Measurements from ENCODE around the gene CPSF3.
"Not testable (repeated sequence)": the region's sequence is repeated elsewhere in the genome, so short reads cannot be mapped to it uniquely, and the experiment has no call there.

Gene CPSF3

GRCh38 chr2:9397201-9397600 is 26.3 kb upstream of the CPSF3 start:
- H3K79me2 ChIP-seq (ENCODE audit: control insufficient read depth, insufficient read depth, low read length, unreplicated experiment), result no peaks in the 10 kb centered on the region
- no peak overlapping the region for H2AFZ ChIP-seq (ENCODE audit: low read length, unreplicated experiment)
- H3K36me3 ChIP-seq (ENCODE audit: insufficient read depth, low read length), result peaks cover 28% of the 10 kb centered on the region
- no peaks in the 10 kb centered on the region for H3K27me3 ChIP-seq (ENCODE audit: insufficient read depth, low read length)
- H3K4me1 ChIP-seq (ENCODE audit: control insufficient read depth, insufficient read depth, low read length, unreplicated experiment), result no peaks in the 10 kb centered on the region
- H3K27ac ChIP-seq (ENCODE audit: low read depth, low read length), result no peak overlapping the region
- no peak overlapping the region for H3K4me3 ChIP-seq (ENCODE audit: low read depth, low read length)

GRCh38 chr2:9398251-9398650 is 25.2 kb upstream of the CPSF3 start:
- not testable (repeated sequence) for H3K4me1 ChIP-seq (ENCODE audit: control insufficient read depth, insufficient read depth, low read length, unreplicated experiment); H3K27me3 ChIP-seq (ENCODE audit: insufficient read depth, low read length); H3K4me3 ChIP-seq (ENCODE audit: low read depth, low read length); H3K79me2 ChIP-seq (ENCODE audit: control insufficient read depth, insufficient read depth, low read length, unreplicated experiment); H2AFZ ChIP-seq (ENCODE audit: low read length, unreplicated experiment); H3K27ac ChIP-seq (ENCODE audit: low read depth, low read length)
- H3K36me3 ChIP-seq (ENCODE audit: insufficient read depth, low read length), result peaks cover 27% of the 10 kb centered on the region

GRCh38 chr2:9398881-9399780 is 24.3 kb upstream of the CPSF3 start:
- Histone ChIP-seq H3K79me2 (ENCODE audit: control insufficient read depth, insufficient read depth, low read length, unreplicated experiment) (no peaks in the 10 kb centered on the region), H2AFZ (ENCODE audit: low read length, unreplicated experiment) (no peak overlapping the region), H3K27me3 (ENCODE audit: insufficient read depth, low read length) (no peaks in the 10 kb centered on the region), H3K36me3 (ENCODE audit: insufficient read depth, low read length) (peaks cover 23% of the 10 kb centered on the region), H3K4me1 (ENCODE audit: control insufficient read depth, insufficient read depth, low read length, unreplicated experiment) (peaks cover 11% of the 10 kb centered on the region), H3K27ac (ENCODE audit: low read depth, low read length) (no peak overlapping the region), H3K4me3 (ENCODE audit: low read depth, low read length) (no peak overlapping the region)

- Histone ChIP-seq H3K79me2 (ENCODE audit: control insufficient read depth, insufficient read depth, low read length, unreplicated experiment) (no peaks in the 10 kb centered on the region), H3K4me1 (ENCODE audit: control insufficient read depth, insufficient read depth, low read length, unreplicated experiment) (peaks cover 14% of the 10 kb centered on the region), H3K27ac (ENCODE audit: low read depth, low read length) (no peak overlapping the region), H3K36me3 (ENCODE audit: insufficient read depth, low read length) (peaks cover 17% of the 10 kb centered on the region; the same call in 1 of the 2 replicates), H3K4me3 (ENCODE audit: low read depth, low read length) (no peak overlapping the region), H2AFZ (ENCODE audit: low read length, unreplicated experiment) (no peak overlapping the region), H3K27me3 (ENCODE audit: insufficient read depth, low read length) (no peaks in the 10 kb centered on the region)
These were observed 23.0 kb upstream of the CPSF3 start for GRCh38 chr2:9400268-9401058.

- no peaks in the 10 kb centered on the region for H3K27me3 ChIP-seq (ENCODE audit: insufficient read depth, low read length)
- H2AFZ ChIP-seq (ENCODE audit: low read length, unreplicated experiment), result no peak overlapping the region
- H3K4me3 ChIP-seq (ENCODE audit: low read depth, low read length), result no peak overlapping the region
- H3K27ac ChIP-seq (ENCODE audit: low read depth, low read length), result no peak overlapping the region
- H3K36me3 ChIP-seq (ENCODE audit: insufficient read depth, low read length), result peaks cover 14% of the 10 kb centered on the region; the same call in 1 of the 2 replicates
- H3K4me1 ChIP-seq (ENCODE audit: control insufficient read depth, insufficient read depth, low read length, unreplicated experiment), result peaks cover 14% of the 10 kb centered on the region
- no peaks in the 10 kb centered on the region for H3K79me2 ChIP-seq (ENCODE audit: control insufficient read depth, insufficient read depth, low read length, unreplicated experiment)
These were observed 22.4 kb upstream of the CPSF3 start for GRCh38 chr2:9401059-9401547.

GRCh38 chr2:9401646-9402371 is 21.6 kb upstream of the CPSF3 start:
- Histone ChIP-seq H3K27ac (ENCODE audit: low read depth, low read length) (no peak overlapping the region), H3K36me3 (ENCODE audit: insufficient read depth, low read length) (peaks cover 12% of the 10 kb centered on the region; the same call in 1 of the 2 replicates), H3K27me3 (ENCODE audit: insufficient read depth, low read length) (no peaks in the 10 kb centered on the region), H3K4me1 (ENCODE audit: control insufficient read depth, insufficient read depth, low read length, unreplicated experiment) (peaks cover 14% of the 10 kb centered on the region), H2AFZ (ENCODE audit: low read length, unreplicated experiment) (no peak overlapping the region), H3K79me2 (ENCODE audit: control insufficient read depth, insufficient read depth, low read length, unreplicated experiment) (no peaks in the 10 kb centered on the region), H3K4me3 (ENCODE audit: low read depth, low read length) (no peak overlapping the region)

- no peak overlapping the region for H2AFZ ChIP-seq (ENCODE audit: low read length, unreplicated experiment)
- no peak overlapping the region for H3K27ac ChIP-seq (ENCODE audit: low read depth, low read length)
- peaks cover 12% of the 10 kb centered on the region; the same call in 1 of the 2 replicates for H3K36me3 ChIP-seq (ENCODE audit: insufficient read depth, low read length)
- peaks cover 14% of the 10 kb centered on the region for H3K4me1 ChIP-seq (ENCODE audit: control insufficient read depth, insufficient read depth, low read length, unreplicated experiment)
- H3K79me2 ChIP-seq (ENCODE audit: control insufficient read depth, insufficient read depth, low read length, unreplicated experiment), result no peaks in the 10 kb centered on the region
- no peak overlapping the region for H3K4me3 ChIP-seq (ENCODE audit: low read depth, low read length)
- no peaks in the 10 kb centered on the region for H3K27me3 ChIP-seq (ENCODE audit: insufficient read depth, low read length)
These were observed 19.5 kb upstream of the CPSF3 start for GRCh38 chr2:9403924-9404323.

- Histone ChIP-seq H3K27me3 (ENCODE audit: insufficient read depth, low read length) (no peaks in the 10 kb centered on the region), H3K27ac (ENCODE audit: low read depth, low read length) (no peak overlapping the region), H3K79me2 (ENCODE audit: control insufficient read depth, insufficient read depth, low read length, unreplicated experiment) (no peaks in the 10 kb centered on the region), H2AFZ (ENCODE audit: low read length, unreplicated experiment) (no peak overlapping the region), H3K36me3 (ENCODE audit: insufficient read depth, low read length) (peaks cover 12% of the 10 kb centered on the region; the same call in 1 of the 2 replicates), H3K4me1 (ENCODE audit: control insufficient read depth, insufficient read depth, low read length, unreplicated experiment) (peaks cover 14% of the 10 kb centered on the region), H3K4me3 (ENCODE audit: low read depth, low read length) (no peak overlapping the region)
These were observed 19.0 kb upstream of the CPSF3 start for GRCh38 chr2:9404451-9404850.

- H3K27ac ChIP-seq (ENCODE audit: low read depth, low read length), result no peak overlapping the region
- H3K4me3 ChIP-seq (ENCODE audit: low read depth, low read length), result no peak overlapping the region
- no peaks in the 10 kb centered on the region for H3K27me3 ChIP-seq (ENCODE audit: insufficient read depth, low read length)
- peaks cover 14% of the 10 kb centered on the region for H3K4me1 ChIP-seq (ENCODE audit: control insufficient read depth, insufficient read depth, low read length, unreplicated experiment)
- H3K79me2 ChIP-seq (ENCODE audit: control insufficient read depth, insufficient read depth, low read length, unreplicated experiment), result no peaks in the 10 kb centered on the region
- peaks cover 12% of the 10 kb centered on the region; the same call in 1 of the 2 replicates for H3K36me3 ChIP-seq (ENCODE audit: insufficient read depth, low read length)
- H2AFZ ChIP-seq (ENCODE audit: low read length, unreplicated experiment), result no peak overlapping the region
These were observed 17.8 kb upstream of the CPSF3 start for GRCh38 chr2:9405636-9406035.

All from ACC112 (cell line).